ENCODE measurements around the gene CMTR1.

CMTR1 gene

GRCh38 chr6:37514321-37514771 is 81.3 kb downstream of the CMTR1 start:
- FAIRE-seq: no peak

GRCh38 chr6:37514837-37515236 is 81.8 kb downstream of the CMTR1 start:
- no peak for FAIRE-seq

- FAIRE-seq: no peak
Measured at GRCh38 chr6:37515712-37516075, 82.7 kb downstream of the CMTR1 start.

- no peak for FAIRE-seq
Measured at GRCh38 chr6:37516076-37516919, 83.3 kb downstream of the CMTR1 start.

GRCh38 chr6:37516920-37517405 is 83.9 kb downstream of the CMTR1 start:
- FAIRE-seq: no peak

GRCh38 chr6:37517411-37517812 is 84.4 kb downstream of the CMTR1 start:
- no peak for FAIRE-seq

- FAIRE-seq: no peak
Measured at GRCh38 chr6:37518116-37518515, 85.1 kb downstream of the CMTR1 start.

GRCh38 chr6:37519461-37519860 is 86.4 kb downstream of the CMTR1 start:
- FAIRE-seq: no peak

- FAIRE-seq: no peak
Measured at GRCh38 chr6:37520926-37521325, 87.9 kb downstream of the CMTR1 start.

- no peak for FAIRE-seq
Measured at GRCh38 chr6:37521674-37522073, 88.7 kb downstream of the CMTR1 start.

GRCh38 chr6:37522836-37523235 is 89.8 kb downstream of the CMTR1 start:
- no peak for FAIRE-seq

- no peak for FAIRE-seq
Measured at GRCh38 chr6:37523412-37523811, 90.4 kb downstream of the CMTR1 start.

GRCh38 chr6:37524025-37524969 is 91.3 kb downstream of the CMTR1 start:
- no peak for FAIRE-seq

- no peak for FAIRE-seq
Measured at GRCh38 chr6:37524970-37525318, 91.9 kb downstream of the CMTR1 start.

- no peak for FAIRE-seq
Measured at GRCh38 chr6:37525460-37526357, 92.7 kb downstream of the CMTR1 start.

GRCh38 chr6:37528541-37528940 is 95.5 kb downstream of the CMTR1 start:
- no peak for FAIRE-seq

- no peak for FAIRE-seq
Measured at GRCh38 chr6:37530297-37530696, 97.3 kb downstream of the CMTR1 start.

- FAIRE-seq: no peak
Measured at GRCh38 chr6:37531026-37531425, 98.0 kb downstream of the CMTR1 start.

Data from A204.1 (cell line).